Skin of body (tissue), 2 donors: Measurements from ENCODE around the gene METTL26. TPM values are rescaled to one million over a fixed set of nuclear protein-coding genes. Genes with fewer than 3 reads are reported as not detected.

Experiments
- DNase-seq: peaks from one replicate; lab custom pipeline; 2025; lab: John Stamatoyannopoulos, UW
- total RNA-seq: library from RNA; depleted of rRNA; stranded (reverse); fragments of >200 nt; gene quantifications from one replicate; pipeline ENCODE4 v1.2.3, GENCODE V29; 2014

Gene METTL26
- total RNA-seq, 1 donor from 2014 or later: 22.9 TPM

GRCh38 chr16:658679-659571, 22.8 kb upstream of the METTL26 start:
- DNase-seq: no peak

- DNase-seq: no peak
Observed at GRCh38 chr16:657487-657886, 21.4 kb upstream of the METTL26 start.

GRCh38 chr16:654034-654433, 17.9 kb upstream of the METTL26 start:
- no peak for DNase-seq

GRCh38 chr16:652454-653305, 16.6 kb upstream of the METTL26 start:
- no peak for DNase-seq

GRCh38 chr16:651844-652243, 15.7 kb upstream of the METTL26 start:
- no peak for DNase-seq

GRCh38 chr16:649631-650030, 13.5 kb upstream of the METTL26 start:
- DNase-seq: no peak

GRCh38 chr16:648781-649589, 12.9 kb upstream of the METTL26 start, which contains the start of gene WDR90:
TSS of gene WDR90 (plus strand) at chr16:649365. CDS start at chr16:649417, 52 bp downstream.
- DNase-seq: peak; percentile 85

GRCh38 chr16:648071-648780, 12.1 kb upstream of the METTL26 start:
- DNase-seq: no peak

- DNase-seq: no peak
Observed at GRCh38 chr16:647173-647902, 11.2 kb upstream of the METTL26 start.

- no peak for DNase-seq
Observed at GRCh38 chr16:646679-647172, 10.6 kb upstream of the METTL26 start.

GRCh38 chr16:645852-646678, 10.0 kb upstream of the METTL26 start:
- no peak for DNase-seq

- DNase-seq: no peak
Observed at GRCh38 chr16:644556-644955, 8.5 kb upstream of the METTL26 start.

- no peak for DNase-seq
Observed at GRCh38 chr16:643050-643368, 6.9 kb upstream of the METTL26 start.

- no peak for DNase-seq
Observed at GRCh38 chr16:642189-643049, 6.3 kb upstream of the METTL26 start.

GRCh38 chr16:641326-642188, 5.5 kb upstream of the METTL26 start, which contains the start of gene MCRIP2:
TSS of gene MCRIP2 (plus strand) at chr16:641828. CDS start at chr16:641992, 164 bp downstream.
- DNase-seq: peak; percentile 30

- DNase-seq: no peak
Observed at GRCh38 chr16:640614-641013, 4.5 kb upstream of the METTL26 start.

- no peak for DNase-seq
Observed at GRCh38 chr16:638836-639235, 2.7 kb upstream of the METTL26 start.
